ENCODE data around the gene TESK1.

TESK1 gene

DNA sequence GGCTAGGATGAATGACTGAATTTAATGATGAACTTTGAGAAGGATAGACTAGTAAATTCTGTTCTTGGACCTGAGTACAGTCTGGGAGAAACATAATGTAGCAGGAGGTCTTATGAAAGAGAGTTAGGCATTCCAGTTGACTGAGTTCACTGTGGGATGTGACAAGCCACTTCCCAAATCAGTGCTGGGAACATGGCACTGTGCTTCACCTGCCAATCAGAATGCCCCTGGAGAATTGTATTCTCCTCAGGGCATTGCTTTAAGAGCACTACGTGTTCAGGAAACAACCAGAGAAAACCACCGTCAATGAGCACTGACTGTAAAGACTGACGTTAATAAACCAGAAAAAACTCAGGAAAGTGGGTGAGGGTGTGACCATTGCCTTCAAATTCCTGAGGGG lies 54.3 kb downstream of the TESK1 start:
- no peaks in the 10 kb centered on the region for H3K27me3 ChIP-seq
- no peak overlapping the region for H3K27ac ChIP-seq
- H3K4me1 ChIP-seq (ENCODE audit: control insufficient read depth in 1 of 2, insufficient read depth in 1 of 2, low read depth in 1 of 2, low read length in 1 of 2), result peaks cover 34 to 39% of the 10 kb centered on the region in 2 experiments
- TF ChIP-seq, protein P1, sequence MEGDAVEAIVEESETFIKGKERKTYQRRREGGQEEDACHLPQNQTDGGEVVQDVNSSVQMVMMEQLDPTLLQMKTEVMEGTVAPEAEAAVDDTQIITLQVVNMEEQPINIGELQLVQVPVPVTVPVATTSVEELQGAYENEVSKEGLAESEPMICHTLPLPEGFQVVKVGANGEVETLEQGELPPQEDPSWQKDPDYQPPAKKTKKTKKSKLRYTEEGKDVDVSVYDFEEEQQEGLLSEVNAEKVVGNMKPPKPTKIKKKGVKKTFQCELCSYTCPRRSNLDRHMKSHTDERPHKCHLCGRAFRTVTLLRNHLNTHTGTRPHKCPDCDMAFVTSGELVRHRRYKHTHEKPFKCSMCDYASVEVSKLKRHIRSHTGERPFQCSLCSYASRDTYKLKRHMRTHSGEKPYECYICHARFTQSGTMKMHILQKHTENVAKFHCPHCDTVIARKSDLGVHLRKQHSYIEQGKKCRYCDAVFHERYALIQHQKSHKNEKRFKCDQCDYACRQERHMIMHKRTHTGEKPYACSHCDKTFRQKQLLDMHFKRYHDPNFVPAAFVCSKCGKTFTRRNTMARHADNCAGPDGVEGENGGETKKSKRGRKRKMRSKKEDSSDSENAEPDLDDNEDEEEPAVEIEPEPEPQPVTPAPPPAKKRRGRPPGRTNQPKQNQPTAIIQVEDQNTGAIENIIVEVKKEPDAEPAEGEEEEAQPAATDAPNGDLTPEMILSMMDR (IDR thresholded peaks at IDR 0.05), result no peak
- no peaks in the 10 kb centered on the region for H3K36me3 ChIP-seq
- no peaks in the 10 kb centered on the region for H3K9me3 ChIP-seq
- H3K4me3 ChIP-seq (ENCODE audit: low read depth in 1 of 2, low read length in 1 of 2), result no peak overlapping the region
